Endodermal cell (in vitro differentiated cells): ENCODE measurements around the gene RAB11B. TPM values are rescaled to one million over a fixed set of nuclear protein-coding genes. Genes with fewer than 3 reads are reported as not detected.
A peak's percentile ranks its signal among the peaks of the same experiment; 100 is the strongest.
"Not testable (repeated sequence)": the region's sequence is repeated elsewhere in the genome, so short reads cannot be mapped to it uniquely, and the experiment has no call there.

Experiments
- DNase-seq: peaks from one replicate; pipeline ENCODE4 v3.0.0-alpha.2; 2017
- H3K27ac ChIP-seq: 2 replicates; pipeline ENCODE4 v1.5.1; 2013; ENCODE audit warnings: mild to moderate bottlenecking, low read depth, low read length, moderate library complexity
- H3K27me3 ChIP-seq: 2 replicates; pipeline ENCODE4 v1.6.1; 2013; ENCODE audit warnings: mild to moderate bottlenecking, low read length, moderate library complexity; ENCODE audit not compliant: insufficient read depth, control insufficient read depth, poor library complexity, severe bottlenecking
- H3K36me3 ChIP-seq: 2 replicates; pipeline ENCODE4 v1.7.0; 2013; ENCODE audit warnings: mild to moderate bottlenecking, low read length, moderate library complexity; ENCODE audit not compliant: control insufficient read depth, insufficient read depth
- H3K4me1 ChIP-seq: one replicate; pipeline ENCODE4 v1.7.0; 2013; ENCODE audit warnings: low read length; ENCODE audit not compliant: control insufficient read depth, insufficient read depth
- H3K4me3 ChIP-seq: 2 replicates; pipeline ENCODE4 v1.5.1; 2013; ENCODE audit warnings: mild to moderate bottlenecking, low read length, moderate library complexity
- H3K9ac ChIP-seq: 2 replicates; pipeline ENCODE4 v1.6.1; 2013; ENCODE audit warnings: mild to moderate bottlenecking, low read length, moderate library complexity; ENCODE audit not compliant: poor library complexity, severe bottlenecking; ENCODE audit errors: extremely low read depth
- H3K9me3 ChIP-seq: 2 replicates; pipeline ENCODE4 v1.6.1; 2013; ENCODE audit warnings: mild to moderate bottlenecking, low read length, moderate library complexity; ENCODE audit not compliant: control insufficient read depth
- H3K27ac Mint-ChIP-seq: 2 replicates; pipeline ENCODE4 v1.8.0; 2020; ENCODE audit warnings: mixed read lengths
- H3K27me3 Mint-ChIP-seq: 2 replicates; pipeline ENCODE4 v1.8.0; 2021; ENCODE audit warnings: mild to moderate bottlenecking, mixed read lengths; ENCODE audit not compliant: insufficient read depth
- H3K36me3 Mint-ChIP-seq: 2 replicates; pipeline ENCODE4 v1.8.0; 2020; ENCODE audit warnings: low read depth, mixed read lengths
- H3K4me1 Mint-ChIP-seq: 2 replicates; pipeline ENCODE4 v1.8.0; 2020; ENCODE audit warnings: mixed read lengths
- H3K4me3 Mint-ChIP-seq: 2 replicates; pipeline ENCODE4 v1.8.0; 2020; ENCODE audit warnings: mild to moderate bottlenecking, moderate library complexity, mixed read lengths
- H3K9me3 Mint-ChIP-seq: 2 replicates; pipeline ENCODE4 v1.8.0; 2020; ENCODE audit warnings: mild to moderate bottlenecking, mixed read lengths
- CTCF ChIP-seq: fragments of 200-600 bp; sonication (generic); conservative IDR thresholded peaks from 2 replicates; pipeline ENCODE4 v1.5.0; 2021; ENCODE audit warnings: antibody characterized with exemption, mild to moderate bottlenecking
- WGBS, 2 experiments: methylation state at CpG; one replicate each; pipeline versions ENCODE4 v1.1.5 to v1.1.7; 2013; ENCODE audit warnings: missing lambda C conversion rate in 2 of 2, mixed read lengths in 1 of 2; ENCODE audit not compliant: insufficient coverage in 1 of 2, insufficient read length in 1 of 2; 5-methylcytosine and 5-hydroxymethylcytosine counted together
- total RNA-seq, 2 donors: library from RNA; stranded (reverse); fragmentation: NEBNext Ultra II Directional in 1 of 2; extraction: Animal tissue kit (Norgen Biotek cat#: 25700) in 1 of 2; gene quantifications; 2 replicates in 1 of 2; 3 replicates in 1 of 2; pipeline ENCODE4 v1.2.1, GENCODE V29; 2021

RAB11B gene
- total RNA-seq, 2 donors from 2014 or later: 137 to 146 TPM

- peak; percentile 100 for DNase-seq
- Histone ChIP-seq H3K9me3 (no peaks in the 10 kb centered on the region), H3K27ac (no peak within 1 kb of the TSS), H3K9ac (no peak within 1 kb of the TSS), H3K4me3 (peak within 1 kb of the TSS; percentile 75), H3K27me3 (peaks cover 20% of the 10 kb centered on the region), H3K36me3 (no peaks in the 10 kb centered on the region), H3K4me1 (no peaks in the 10 kb centered on the region)
- TF ChIP-seq CTCF: no peak
- Mint-ChIP-seq H3K36me3 (no peaks in the 10 kb centered on the region), H3K4me3 (peak within 1 kb of the TSS; percentile 56), H3K27ac (no peak within 1 kb of the TSS), H3K27me3 (peaks cover 36% of the 10 kb centered on the region), H3K4me1 (peaks cover 4% of the 10 kb centered on the region), H3K9me3 (no peaks in the 10 kb centered on the region)
- WGBS, 2 experiments: 12 to 15% methylated on average over 28 to 65 of the region's 65 CpGs
These were observed 47.3 kb upstream of the RAB11B start, which contains the start of gene KANK3 for GRCh38 chr19:8342684-8343482. Gene KANK3, minus strand, starts transcription at chr19:8343262. Its CDS starts 5,434 bp downstream, at chr19:8337828.

DNA sequence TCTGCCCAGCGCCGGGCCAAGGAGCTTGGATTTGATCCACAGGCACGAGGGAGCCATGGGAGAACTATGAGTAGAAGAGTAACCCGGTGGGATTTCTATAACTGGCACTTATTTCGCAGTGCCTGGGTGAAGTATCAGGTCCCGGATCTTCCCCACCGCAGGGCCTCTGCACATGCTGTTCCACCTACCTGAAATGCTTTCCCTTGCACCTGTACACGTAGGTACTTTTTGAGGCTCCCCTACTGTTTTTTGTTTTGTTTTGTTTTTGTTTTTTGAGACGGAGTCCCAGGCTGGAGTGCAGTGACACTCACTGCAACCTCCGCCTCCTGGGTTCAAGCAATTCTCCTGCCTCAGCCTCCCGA, 46.7 kb upstream of the RAB11B start:
- WGBS, 2 experiments: 54 to 56% methylated on average over 6 to 11 of the region's 11 CpGs
- DNase-seq: no peak
- Histone ChIP-seq H3K4me1 (no peaks in the 10 kb centered on the region), H3K27me3 (peaks cover 20% of the 10 kb centered on the region), H3K9ac (no peak overlapping the region), H3K36me3 (no peaks in the 10 kb centered on the region), H3K27ac (no peak overlapping the region), H3K4me3 (no peak overlapping the region), H3K9me3 (no peaks in the 10 kb centered on the region)
- H3K36me3 Mint-ChIP-seq: no peaks in the 10 kb centered on the region
- peaks cover 4% of the 10 kb centered on the region for H3K4me1 Mint-ChIP-seq
- no peak overlapping the region for H3K27ac Mint-ChIP-seq
- TF ChIP-seq CTCF: no peak
- H3K9me3 Mint-ChIP-seq: no peaks in the 10 kb centered on the region
- peaks cover 32% of the 10 kb centered on the region for H3K27me3 Mint-ChIP-seq
- peak overlapping the region; percentile 56 for H3K4me3 Mint-ChIP-seq

- H3K27me3 ChIP-seq, H3K27ac Mint-ChIP-seq, H3K9me3 Mint-ChIP-seq, H3K36me3 ChIP-seq, DNase-seq, H3K4me1 Mint-ChIP-seq, H3K4me3 ChIP-seq, H3K9me3 ChIP-seq, H3K36me3 Mint-ChIP-seq, H3K27ac ChIP-seq, H3K9ac ChIP-seq, H3K4me1 ChIP-seq, H3K4me3 Mint-ChIP-seq: not testable (repeated sequence)
- WGBS, 2 experiments: 88 to 94% methylated on average over 5 of the region's 8 CpGs
- H3K27me3 Mint-ChIP-seq: peaks cover 28% of the 10 kb centered on the region
These were observed 40.4 kb upstream of the RAB11B start for GRCh38 chr19:8349629-8350372.
